Measurements from ENCODE around the gene ACOT11.

- TF ChIP-seq ATF3 (CRISPR knock-in tag; conservative IDR thresholded peaks at IDR 0.05) (no peak), MAX (CRISPR knock-in tag; IDR thresholded peaks at IDR 0.05) (no peak), PRDM15 (CRISPR knock-in tag; IDR thresholded peaks at IDR 0.05) (no peak), CTCF (IDR thresholded peaks at IDR 0.05) (no peak)
Observed at GRCh38 chr1:54603241-54603640, 55.2 kb downstream of the ACOT11 start.
